Kidney (tissue), 14 donors: ENCODE measurements around the gene PTGFRN. TPM values are rescaled to one million over a fixed set of nuclear protein-coding genes. Genes with fewer than 3 reads are reported as not detected.

Source experiments
- DNase-seq, 5 donors: peaks; one replicate each; pipeline ENCODE4 v3.0.0-alpha.2; 2013 to 2020
- FAIRE-seq: peaks from 2 replicates; lab custom pipeline; 2012; peaks lifted over from hg19 to GRCh38; lab: Jason Lieb, UNC
- H3K27ac ChIP-seq, 2 donors: one replicate each; pipeline ENCODE4 v1.7.0; 2013; ENCODE audit warnings: low read depth in 2 of 2, low read length in 2 of 2, inconsistent platforms in 1 of 2
- H3K27me3 ChIP-seq: one replicate; pipeline ENCODE4 v1.7.1; 2013; ENCODE audit warnings: low read length, inconsistent platforms; ENCODE audit not compliant: control insufficient read depth, insufficient read depth
- H3K36me3 ChIP-seq, 3 donors: one replicate each; pipeline versions ENCODE4 v1.7.0 to v1.7.1; 2013; ENCODE audit warnings: low read length in 3 of 3, control low read depth in 1 of 3, inconsistent platforms in 1 of 3; ENCODE audit not compliant: insufficient read depth in 3 of 3, control insufficient read depth in 2 of 3
- H3K4me1 ChIP-seq, 3 donors: one replicate each; pipeline versions ENCODE4 v1.7.0 to v1.7.1; 2013; ENCODE audit warnings: low read length in 3 of 3, inconsistent platforms in 1 of 3, low read depth in 1 of 3; ENCODE audit not compliant: control insufficient read depth in 2 of 3, insufficient read depth in 2 of 3
- H3K4me3 ChIP-seq, 3 donors: one replicate each; pipeline versions ENCODE4 v1.7.0 to v1.8.1; 2013; ENCODE audit warnings: low read length in 3 of 3, control low read depth in 1 of 3, inconsistent platforms in 1 of 3
- H3K9ac ChIP-seq, 3 donors: one replicate each; pipeline versions ENCODE4 v1.7.0 to v1.7.1; 2013; ENCODE audit warnings: low read length in 3 of 3, control low read depth in 1 of 3, inconsistent platforms in 1 of 3
- H3K9me3 ChIP-seq, 3 donors: one replicate each; pipeline versions ENCODE4 v1.7.0 to v1.7.1; 2013; ENCODE audit warnings: low read length in 3 of 3, control low read depth in 1 of 3, inconsistent platforms in 1 of 3; ENCODE audit not compliant: control insufficient read depth in 2 of 3, insufficient read depth in 1 of 3
- CTCF ChIP-seq: IDR thresholded peaks from 3 replicates; pipeline ENCODE4 v1.5.1; 2012; ENCODE audit warnings: mild to moderate bottlenecking, moderate library complexity, borderline replicate concordance; ENCODE audit not compliant: insufficient read depth; ENCODE audit errors: extremely low read depth
- intact Hi-C: fragments of 100-400 bp; cut with DNase I; formaldehyde crosslinking; loops from one replicate; pipeline ENCODE4 v1.11.1; 2022
- polyA plus RNA-seq: library from polyadenylated mRNA; stranded (reverse); fragments of 350-450 nt; fragmentation: Illumina TruSeq; extraction: RNeasy Lipid Tissue Mini Kit (QIAGEN cat#74804); gene quantifications from one replicate; pipeline ENCODE4 v1.2.3, GENCODE V29; 2014; ENCODE audit warnings: low read depth, low replicate concordance; ENCODE audit not compliant: insufficient read depth
- total RNA-seq: library from RNA; stranded (reverse); fragmentation: NEBNext Ultra II Directional; extraction: Animal tissue kit (Norgen Biotek cat#: 25700); gene quantifications from one replicate; pipeline ENCODE4 v1.2.1, GENCODE V29; 2021
- donor health status: control.
- donor health status: control.
- donor health status: control.
- donor health status: control.
- donor health status: control.
- donor health status: DM: yes; HTN: yes; CAD: no.
- donor health status: Normal renal cell carcinoma (clear cell type).

The PTGFRN gene
- total and polyA plus RNA-seq, 2 donors from 2014 or later = 16.4 to 44.8 TPM

DNA sequence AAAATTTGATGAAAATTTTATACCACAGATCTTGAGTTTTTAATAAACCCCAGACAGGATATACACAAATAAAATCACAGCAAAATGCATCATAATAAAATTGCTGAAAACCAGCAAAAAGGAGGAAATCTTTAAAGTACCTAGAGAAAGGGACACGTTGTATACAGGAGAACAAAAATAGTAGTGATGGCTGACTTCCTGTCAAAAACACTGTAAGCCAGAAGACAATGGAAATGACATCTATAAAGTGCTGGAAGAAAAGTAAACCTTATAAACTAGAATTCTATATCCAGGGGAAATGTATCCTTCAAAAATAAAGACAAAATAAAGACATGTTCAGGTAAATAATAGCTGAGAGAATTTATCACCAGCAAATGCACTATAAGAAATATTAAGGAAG is 14.6 kb upstream of the PTGFRN start:
- H3K9me3 ChIP-seq = no peaks in the 10 kb centered on the region
- no peak overlapping the region for H3K27ac ChIP-seq
- intact Hi-C loops = no loop called here
- no peaks in the 10 kb centered on the region for H3K36me3 ChIP-seq
- TF ChIP-seq CTCF = no peak
- H3K4me1 ChIP-seq = no peaks in the 10 kb centered on the region
- H3K9ac ChIP-seq = no peak overlapping the region
- no peaks in the 10 kb centered on the region for H3K27me3 ChIP-seq
- FAIRE-seq (no peak), DNase-seq (no peak)
- no peak overlapping the region for H3K4me3 ChIP-seq

DNA sequence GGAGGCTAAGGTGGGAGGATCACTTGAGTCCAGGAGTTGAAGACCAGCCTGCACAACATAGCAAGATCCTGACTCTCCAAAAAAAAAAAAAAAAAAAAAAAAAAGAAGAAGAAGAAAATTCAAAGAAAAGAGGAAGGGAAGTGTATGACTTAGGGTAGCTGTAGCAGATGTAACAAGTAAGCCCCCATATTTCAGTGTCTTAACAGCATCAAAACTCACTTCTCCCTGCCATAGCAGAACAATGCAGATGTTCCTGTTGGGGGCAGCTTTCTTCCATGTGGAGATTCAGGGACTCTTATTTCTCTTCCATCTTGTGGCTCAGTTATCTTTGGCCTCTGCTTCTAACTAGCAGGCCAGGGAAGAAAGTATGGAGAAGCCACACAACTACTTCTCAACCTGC is 10.2 kb upstream of the PTGFRN start:
- FAIRE-seq = no peak
- intact Hi-C loops = no loop called here
- no peak overlapping the region for H3K9ac ChIP-seq

DNA sequence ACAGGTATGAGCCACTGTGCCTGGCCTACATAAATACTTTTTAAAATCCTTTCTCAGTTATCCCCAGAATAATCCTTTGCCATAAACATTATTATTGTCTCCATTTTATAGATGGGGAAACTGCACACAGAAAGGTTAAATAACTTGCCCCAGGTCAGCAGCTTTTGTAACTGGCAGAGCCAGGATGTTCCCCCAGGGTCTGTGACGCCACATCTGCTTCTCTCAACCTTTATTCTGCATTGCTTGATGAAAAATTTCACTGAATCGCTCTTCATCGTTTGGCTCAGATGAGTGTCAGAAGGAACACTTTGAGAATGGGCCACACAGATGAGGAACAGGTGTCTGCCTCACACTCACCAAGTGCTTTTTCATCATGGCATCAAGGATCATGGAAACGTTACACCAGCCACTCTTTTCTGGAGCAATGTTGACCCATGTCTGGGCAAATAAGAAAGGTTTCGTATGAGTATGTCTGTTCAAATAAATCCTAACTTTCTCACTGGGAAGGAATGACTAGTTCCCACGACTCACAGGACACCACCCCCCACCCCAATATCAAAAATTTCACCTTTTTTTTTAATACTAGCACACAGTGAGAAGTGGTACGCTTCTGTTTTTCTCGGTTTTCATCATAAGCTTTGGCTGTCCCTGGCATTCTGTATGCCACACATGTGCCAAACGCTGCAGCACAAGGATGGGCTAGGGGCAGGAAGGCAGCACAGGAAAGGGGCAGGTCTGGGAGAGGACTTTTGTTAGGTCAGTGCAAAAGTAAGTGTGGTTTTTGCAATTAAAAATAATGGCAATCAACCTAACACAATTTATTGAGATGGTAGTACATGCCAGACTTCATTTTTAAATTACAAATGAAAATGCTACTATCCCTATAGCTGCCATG is 9.0 kb upstream of the PTGFRN start:
- H3K27me3 ChIP-seq = no peaks in the 10 kb centered on the region
- no peaks in the 10 kb centered on the region for H3K4me1 ChIP-seq
- no peaks in the 10 kb centered on the region for H3K9me3 ChIP-seq
- H3K27ac ChIP-seq = no peak overlapping the region
- no peak overlapping the region for H3K9ac ChIP-seq
- no peak overlapping the region for H3K4me3 ChIP-seq
- intact Hi-C loops = no loop called here
- FAIRE-seq = no peak
- DNase-seq = no peak
- no peaks in the 10 kb centered on the region for H3K36me3 ChIP-seq
- no peak for TF ChIP-seq CTCF

More for the DNA sequence above, 10.2 kb upstream of the PTGFRN start:
- H3K27ac ChIP-seq = no peak overlapping the region
- DNase-seq = no peak
- H3K27me3 ChIP-seq = no peaks in the 10 kb centered on the region
- H3K4me1 ChIP-seq = no peaks in the 10 kb centered on the region
- H3K9me3 ChIP-seq = no peaks in the 10 kb centered on the region
- TF ChIP-seq CTCF = no peak
- no peak overlapping the region for H3K4me3 ChIP-seq
- no peaks in the 10 kb centered on the region for H3K36me3 ChIP-seq
